Parathyroid adenoma (tissue), 2 donors: ENCODE data around the gene ZMAT3.

Experiments
- H2AFZ ChIP-seq: fragments of 300-600 bp; sonication (generic); one replicate; pipeline ENCODE4 v1.7.0; 2017; ENCODE audit warnings: antibody characterized with exemption, mild to moderate bottlenecking
- H3K27ac ChIP-seq: fragments of 300-600 bp; sonication (generic); one replicate; pipeline ENCODE4 v1.7.0; 2017
- H3K27me3 ChIP-seq: fragments of 300-600 bp; sonication (generic); one replicate; pipeline ENCODE4 v1.7.0; 2017; ENCODE audit warnings: low read length; ENCODE audit not compliant: control insufficient read depth, insufficient read depth
- H3K36me3 ChIP-seq: fragments of 300-600 bp; sonication (generic); one replicate; pipeline ENCODE4 v1.7.0; 2017; ENCODE audit warnings: low read length; ENCODE audit not compliant: control insufficient read depth, insufficient read depth
- H3K4me1 ChIP-seq: fragments of 300-600 bp; sonication (generic); one replicate; pipeline ENCODE4 v1.7.0; 2017; ENCODE audit warnings: control low read depth
- H3K4me2 ChIP-seq: fragments of 300-600 bp; sonication (generic); one replicate; pipeline ENCODE4 v1.7.0; 2017; ENCODE audit warnings: low read length
- H3K4me3 ChIP-seq: fragments of 300-600 bp; sonication (generic); one replicate; pipeline ENCODE4 v1.7.0; 2017; ENCODE audit warnings: low read depth, low read length
- H3K79me2 ChIP-seq: fragments of 300-600 bp; sonication (generic); one replicate; pipeline ENCODE4 v1.7.0; 2017; ENCODE audit warnings: control low read depth
- H3K9ac ChIP-seq: fragments of 300-600 bp; sonication (generic); one replicate; pipeline ENCODE4 v1.7.0; 2017; ENCODE audit warnings: mild to moderate bottlenecking
- H3K9me3 ChIP-seq: fragments of 300-600 bp; sonication (generic); one replicate; pipeline ENCODE4 v1.7.0; 2017; ENCODE audit warnings: low read length; ENCODE audit not compliant: control insufficient read depth
- TF ChIP-seq, protein P1 (sequence below): fragments of 300-600 bp; sonication (generic); IDR thresholded peaks from one replicate; pipeline ENCODE4 v1.7.0; 2017; ENCODE audit warnings: antibody characterized with exemption, mild to moderate bottlenecking
- donor health status: primary hyperparathyroidism.

ZMAT3 gene

GRCh38 chr3:178969004-178969700 is 102.5 kb downstream of the ZMAT3 start:
- no peak overlapping the region for H3K27ac ChIP-seq
- H3K79me2 ChIP-seq, result no peaks in the 10 kb centered on the region
- TF ChIP-seq, protein P1, sequence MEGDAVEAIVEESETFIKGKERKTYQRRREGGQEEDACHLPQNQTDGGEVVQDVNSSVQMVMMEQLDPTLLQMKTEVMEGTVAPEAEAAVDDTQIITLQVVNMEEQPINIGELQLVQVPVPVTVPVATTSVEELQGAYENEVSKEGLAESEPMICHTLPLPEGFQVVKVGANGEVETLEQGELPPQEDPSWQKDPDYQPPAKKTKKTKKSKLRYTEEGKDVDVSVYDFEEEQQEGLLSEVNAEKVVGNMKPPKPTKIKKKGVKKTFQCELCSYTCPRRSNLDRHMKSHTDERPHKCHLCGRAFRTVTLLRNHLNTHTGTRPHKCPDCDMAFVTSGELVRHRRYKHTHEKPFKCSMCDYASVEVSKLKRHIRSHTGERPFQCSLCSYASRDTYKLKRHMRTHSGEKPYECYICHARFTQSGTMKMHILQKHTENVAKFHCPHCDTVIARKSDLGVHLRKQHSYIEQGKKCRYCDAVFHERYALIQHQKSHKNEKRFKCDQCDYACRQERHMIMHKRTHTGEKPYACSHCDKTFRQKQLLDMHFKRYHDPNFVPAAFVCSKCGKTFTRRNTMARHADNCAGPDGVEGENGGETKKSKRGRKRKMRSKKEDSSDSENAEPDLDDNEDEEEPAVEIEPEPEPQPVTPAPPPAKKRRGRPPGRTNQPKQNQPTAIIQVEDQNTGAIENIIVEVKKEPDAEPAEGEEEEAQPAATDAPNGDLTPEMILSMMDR, result no peak
- H3K9me3 ChIP-seq, result no peaks in the 10 kb centered on the region
- no peak overlapping the region for H3K9ac ChIP-seq
- H3K4me1 ChIP-seq, result no peaks in the 10 kb centered on the region
- H3K36me3 ChIP-seq, result no peaks in the 10 kb centered on the region
- H3K4me3 ChIP-seq, result no peak overlapping the region
- no peak overlapping the region for H2AFZ ChIP-seq
- no peaks in the 10 kb centered on the region for H3K27me3 ChIP-seq
- H3K4me2 ChIP-seq, result no peak overlapping the region
